ENCODE data around the gene CDK2.
"Not testable (repeated sequence)": the region's sequence is repeated elsewhere in the genome, so short reads cannot be mapped to it uniquely, and the experiment has no call there.

The CDK2 gene

DNA sequence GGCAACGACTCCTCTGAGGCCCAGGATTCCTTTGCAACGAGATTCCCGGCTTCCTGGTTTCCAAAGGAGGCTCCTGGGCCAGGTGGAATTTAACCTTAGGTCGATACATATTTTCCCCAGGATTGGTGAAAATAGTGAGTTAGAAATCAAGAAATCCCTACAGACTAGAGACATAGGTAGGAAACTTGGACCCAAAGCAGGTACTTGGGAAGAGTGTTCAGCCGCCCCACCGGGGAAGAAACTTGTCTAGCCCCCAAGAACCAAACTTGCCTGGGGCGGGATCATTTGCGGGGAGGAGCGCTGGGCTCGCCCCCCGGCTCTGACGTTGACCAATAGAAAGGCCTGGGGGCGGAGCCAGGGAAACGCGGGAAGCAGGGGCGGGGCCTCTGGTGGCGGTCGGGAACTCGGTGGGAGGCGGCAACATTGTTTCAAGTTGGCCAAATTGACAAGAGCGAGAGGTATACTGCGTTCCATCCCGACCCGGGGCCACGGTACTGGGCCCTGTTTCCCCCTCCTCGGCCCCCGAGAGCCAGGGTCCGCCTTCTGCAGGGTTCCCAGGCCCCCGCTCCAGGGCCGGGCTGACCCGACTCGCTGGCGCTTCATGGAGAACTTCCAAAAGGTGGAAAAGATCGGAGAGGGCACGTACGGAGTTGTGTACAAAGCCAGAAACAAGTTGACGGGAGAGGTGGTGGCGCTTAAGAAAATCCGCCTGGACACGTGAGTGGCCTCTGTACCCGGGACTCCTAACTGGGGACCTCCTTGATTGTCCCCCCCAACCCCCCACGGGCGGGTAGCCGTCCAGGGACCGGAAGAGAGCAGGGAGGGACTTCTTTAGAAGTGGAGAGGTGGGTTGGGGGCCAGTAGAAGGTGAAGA lies at the start of gene CDK2:
TSS of gene CDK2 (plus strand) at position 423 of the 874 bp plus-strand sequence. CDS start at position 602, 179 bp downstream.
- peak within 1 kb of the TSS; percentile 80 to 89 (median 86) for H3K9ac ChIP-seq (ENCODE audit: low read length in 5 of 5)
- H3K27ac ChIP-seq (ENCODE audit: low read depth, low read length): peak within 1 kb of the TSS; percentile 61
- H3K4me3 ChIP-seq (ENCODE audit: low read depth in 1 of 5, low read length in 5 of 5): peak within 1 kb of the TSS; percentile 86 to 92 (median 90)
- H3K36me3 ChIP-seq (ENCODE audit: control insufficient read depth in 5 of 5, insufficient read depth in 5 of 5, low read length in 5 of 5): peaks cover 0 to 9% (median 4%) of the 10 kb centered on the region in 5 donors
- no peaks in the 10 kb centered on the region for H3K9me3 ChIP-seq (ENCODE audit: control insufficient read depth in 5 of 5, low read length in 5 of 5)
- no peaks in the 10 kb centered on the region for H3K27me3 ChIP-seq (ENCODE audit: control insufficient read depth in 5 of 5, insufficient read depth in 4 of 5, low read length in 5 of 5)
- H3K4me1 ChIP-seq (ENCODE audit: control insufficient read depth in 5 of 5, insufficient read depth in 5 of 5, low read length in 5 of 5): peaks cover 0 to 21% (median 17%) of the 10 kb centered on the region in 5 donors

GRCh38 chr12:55919032-55919431 lies 47.6 kb upstream of the CDK2 start:
- peaks cover 0 to 22% (median 5%) of the 10 kb centered on the region in 5 donors for H3K36me3 ChIP-seq (ENCODE audit: control insufficient read depth in 5 of 5, insufficient read depth in 5 of 5, low read length in 5 of 5)
- not testable (repeated sequence) for H3K9ac ChIP-seq (ENCODE audit: low read length in 5 of 5); H3K9me3 ChIP-seq (ENCODE audit: control insufficient read depth in 5 of 5, low read length in 5 of 5); H3K27ac ChIP-seq (ENCODE audit: low read depth, low read length); H3K4me1 ChIP-seq (ENCODE audit: control insufficient read depth in 5 of 5, insufficient read depth in 5 of 5, low read length in 5 of 5); H3K27me3 ChIP-seq (ENCODE audit: control insufficient read depth in 5 of 5, insufficient read depth in 4 of 5, low read length in 5 of 5); H3K4me3 ChIP-seq (ENCODE audit: low read depth in 1 of 5, low read length in 5 of 5)

- Histone ChIP-seq H3K9ac (ENCODE audit: low read length in 5 of 5) (no peak overlapping the region), H3K4me3 (ENCODE audit: low read depth in 1 of 5, low read length in 5 of 5) (no peak overlapping the region), H3K9me3 (ENCODE audit: control insufficient read depth in 5 of 5, low read length in 5 of 5) (no peaks in the 10 kb centered on the region), H3K27ac (ENCODE audit: low read depth, low read length) (no peak overlapping the region), H3K4me1 (ENCODE audit: control insufficient read depth in 5 of 5, insufficient read depth in 5 of 5, low read length in 5 of 5) (peaks cover 0 to 15% (median 11%) of the 10 kb centered on the region in 5 donors), H3K36me3 (ENCODE audit: control insufficient read depth in 5 of 5, insufficient read depth in 5 of 5, low read length in 5 of 5) (peaks cover 0 to 13% (median 7%) of the 10 kb centered on the region in 5 donors), H3K27me3 (ENCODE audit: control insufficient read depth in 5 of 5, insufficient read depth in 4 of 5, low read length in 5 of 5) (no peaks in the 10 kb centered on the region)
These were observed 44.5 kb upstream of the CDK2 start for GRCh38 chr12:55922126-55922525.

GRCh38 chr12:55923648-55924047 lies 43.0 kb upstream of the CDK2 start:
- not testable (repeated sequence) for H3K9me3 ChIP-seq (ENCODE audit: control insufficient read depth in 5 of 5, low read length in 5 of 5); H3K4me3 ChIP-seq (ENCODE audit: low read depth in 1 of 5, low read length in 5 of 5); H3K9ac ChIP-seq (ENCODE audit: low read length in 5 of 5); H3K27ac ChIP-seq (ENCODE audit: low read depth, low read length); H3K27me3 ChIP-seq (ENCODE audit: control insufficient read depth in 5 of 5, insufficient read depth in 4 of 5, low read length in 5 of 5)
- Histone ChIP-seq H3K36me3 (ENCODE audit: control insufficient read depth in 5 of 5, insufficient read depth in 5 of 5, low read length in 5 of 5) (peaks cover 0 to 13% (median 7%) of the 10 kb centered on the region in 5 donors), H3K4me1 (ENCODE audit: control insufficient read depth in 5 of 5, insufficient read depth in 5 of 5, low read length in 5 of 5) (peaks cover 2 to 22% (median 18%) of the 10 kb centered on the region in 5 donors)

DNA sequence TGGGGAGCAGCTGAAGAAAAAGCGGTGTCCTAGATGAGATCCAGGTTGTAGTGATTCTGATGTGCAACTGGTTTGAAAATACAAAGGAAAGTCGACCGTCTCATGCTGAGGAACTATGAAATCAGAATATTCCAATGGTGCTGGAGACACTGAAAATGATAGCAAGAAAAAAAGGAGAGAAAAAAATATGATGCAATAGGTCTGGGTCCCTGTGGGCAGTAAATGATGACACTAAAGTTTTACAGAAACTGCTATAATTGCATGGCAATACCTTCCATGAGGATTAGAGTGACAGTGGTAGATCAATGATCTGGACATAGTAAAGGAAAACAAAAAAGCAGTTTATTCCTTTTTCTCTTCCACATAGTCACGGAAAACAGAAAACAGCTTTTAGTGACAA lies 41.3 kb upstream of the CDK2 start:
- peak overlapping the region; percentile 96 for H3K27ac ChIP-seq (ENCODE audit: low read depth, low read length)
- H3K9me3 ChIP-seq (ENCODE audit: control insufficient read depth in 5 of 5, low read length in 5 of 5): no peaks in the 10 kb centered on the region
- no peaks in the 10 kb centered on the region for H3K27me3 ChIP-seq (ENCODE audit: control insufficient read depth in 5 of 5, insufficient read depth in 4 of 5, low read length in 5 of 5)
- no peak overlapping the region for H3K4me3 ChIP-seq (ENCODE audit: low read depth in 1 of 5, low read length in 5 of 5)
- peaks cover 2 to 35% (median 28%) of the 10 kb centered on the region in 5 donors for H3K4me1 ChIP-seq (ENCODE audit: control insufficient read depth in 5 of 5, insufficient read depth in 5 of 5, low read length in 5 of 5)
- peaks cover 0 to 13% (median 7%) of the 10 kb centered on the region in 5 donors for H3K36me3 ChIP-seq (ENCODE audit: control insufficient read depth in 5 of 5, insufficient read depth in 5 of 5, low read length in 5 of 5)
- peak overlapping the region in 2 of 5 donors; percentile 5 to 97 for H3K9ac ChIP-seq (ENCODE audit: low read length in 5 of 5)

DNA sequence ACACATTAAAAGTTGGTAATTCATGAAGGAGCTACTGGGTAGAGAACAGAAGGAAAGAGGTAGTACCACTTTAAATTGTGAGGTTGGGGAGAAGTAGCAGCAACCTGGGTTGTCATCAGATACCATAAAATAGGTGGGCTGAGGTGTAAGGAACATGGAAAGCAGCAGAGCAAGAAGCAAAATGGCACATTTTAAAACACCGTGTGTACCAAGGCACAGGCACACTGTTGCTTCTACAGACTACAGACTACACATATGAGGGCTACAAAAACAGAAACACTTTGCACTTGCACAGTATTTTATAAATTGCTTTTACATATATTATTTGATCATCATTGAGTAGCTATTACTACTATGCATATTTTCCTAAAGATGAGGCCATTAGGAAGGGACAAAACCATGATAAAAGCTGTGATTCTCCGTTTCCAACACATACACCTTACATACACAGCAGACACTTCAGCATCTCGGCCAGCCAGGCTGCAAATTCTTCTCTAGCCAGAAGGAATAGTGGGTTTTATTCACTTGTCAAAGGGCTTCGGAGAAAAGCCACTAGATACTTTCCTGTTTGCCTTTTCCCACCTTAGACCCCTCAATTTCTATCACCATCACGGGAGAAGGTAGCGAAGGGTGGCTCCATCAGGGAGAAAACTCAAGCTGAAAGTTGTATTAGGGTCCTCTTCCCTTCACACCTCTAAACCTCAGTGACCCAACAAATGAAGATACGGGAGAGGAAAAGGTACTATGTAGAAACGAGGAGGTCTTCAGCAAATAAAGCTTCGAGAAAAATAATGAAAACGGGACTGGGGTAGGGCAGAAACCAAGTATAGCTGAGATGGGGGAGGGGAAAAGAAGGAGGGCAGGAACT lies 40.5 kb upstream of the CDK2 start:
- Histone ChIP-seq H3K27me3 (ENCODE audit: control insufficient read depth in 5 of 5, insufficient read depth in 4 of 5, low read length in 5 of 5) (no peaks in the 10 kb centered on the region), H3K4me3 (ENCODE audit: low read depth in 1 of 5, low read length in 5 of 5) (peak overlapping the region; percentile 88 to 100 (median 92)), H3K9ac (ENCODE audit: low read length in 5 of 5) (peak overlapping the region in 4 of 5 donors; percentile 78 to 97 (median 94)), H3K9me3 (ENCODE audit: control insufficient read depth in 5 of 5, low read length in 5 of 5) (no peaks in the 10 kb centered on the region), H3K27ac (ENCODE audit: low read depth, low read length) (peak overlapping the region; percentile 96), H3K36me3 (ENCODE audit: control insufficient read depth in 5 of 5, insufficient read depth in 5 of 5, low read length in 5 of 5) (peaks cover 0 to 13% (median 7%) of the 10 kb centered on the region in 5 donors), H3K4me1 (ENCODE audit: control insufficient read depth in 5 of 5, insufficient read depth in 5 of 5, low read length in 5 of 5) (peaks cover 3 to 42% (median 35%) of the 10 kb centered on the region in 5 donors)

- Histone ChIP-seq H3K9me3 (ENCODE audit: control insufficient read depth in 5 of 5, low read length in 5 of 5) (no peaks in the 10 kb centered on the region), H3K9ac (ENCODE audit: low read length in 5 of 5) (peak overlapping the region; percentile 78 to 97 (median 92)), H3K4me1 (ENCODE audit: control insufficient read depth in 5 of 5, insufficient read depth in 5 of 5, low read length in 5 of 5) (peaks cover 3 to 48% (median 41%) of the 10 kb centered on the region in 5 donors), H3K27me3 (ENCODE audit: control insufficient read depth in 5 of 5, insufficient read depth in 4 of 5, low read length in 5 of 5) (no peaks in the 10 kb centered on the region), H3K27ac (ENCODE audit: low read depth, low read length) (peak overlapping the region; percentile 96), H3K4me3 (ENCODE audit: low read depth in 1 of 5, low read length in 5 of 5) (peak overlapping the region; percentile 91 to 100 (median 92)), H3K36me3 (ENCODE audit: control insufficient read depth in 5 of 5, insufficient read depth in 5 of 5, low read length in 5 of 5) (peaks cover 0 to 8% (median 4%) of the 10 kb centered on the region in 5 donors)
These were observed 39.7 kb upstream of the CDK2 start for GRCh38 chr12:55926738-55927587.

GRCh38 chr12:55927588-55928502 lies 38.8 kb upstream of the CDK2 start, which contains the start of gene PYM1:
Gene PYM1, minus strand, starts transcription at chr12:55927894. Its CDS starts 133 bp downstream, at chr12:55927761.
- Histone ChIP-seq H3K36me3 (ENCODE audit: control insufficient read depth in 5 of 5, insufficient read depth in 5 of 5, low read length in 5 of 5) (peaks cover 0 to 2% (median 0%) of the 10 kb centered on the region in 5 donors), H3K27me3 (ENCODE audit: control insufficient read depth in 5 of 5, insufficient read depth in 4 of 5, low read length in 5 of 5) (peaks cover 0 to 4% (median 0%) of the 10 kb centered on the region in 5 donors), H3K9me3 (ENCODE audit: control insufficient read depth in 5 of 5, low read length in 5 of 5) (no peaks in the 10 kb centered on the region), H3K4me1 (ENCODE audit: control insufficient read depth in 5 of 5, insufficient read depth in 5 of 5, low read length in 5 of 5) (peaks cover 3 to 56% (median 45%) of the 10 kb centered on the region in 5 donors), H3K27ac (ENCODE audit: low read depth, low read length) (peak within 1 kb of the TSS; percentile 96), H3K4me3 (ENCODE audit: low read depth in 1 of 5, low read length in 5 of 5) (peak within 1 kb of the TSS; percentile 91 to 100 (median 92)), H3K9ac (ENCODE audit: low read length in 5 of 5) (peak within 1 kb of the TSS; percentile 78 to 97 (median 92))

Measured in subcutaneous abdominal adipose tissue (tissue), 5 donors.